Large intestine (tissue), 3 donors: ENCODE data around the gene PARVA. TPM values are rescaled to one million over a fixed set of nuclear protein-coding genes. Genes with fewer than 3 reads are reported as not detected.

Experiments used
- DNase-seq, 2 donors: peaks; one replicate each; pipeline versions ENCODE4 v3.0.0 to v3.0.0-alpha.2; 2013
- H3K27ac ChIP-seq: one replicate; pipeline ENCODE4 v1.5.1; 2013; ENCODE audit warnings: low read length
- H3K27me3 ChIP-seq: 2 replicates; pipeline ENCODE4 v1.6.1; 2013; ENCODE audit warnings: low read length; ENCODE audit not compliant: control insufficient read depth, insufficient read depth
- H3K36me3 ChIP-seq: 2 replicates; pipeline ENCODE4 v1.6.1; 2013; ENCODE audit warnings: low read length; ENCODE audit not compliant: control insufficient read depth, insufficient read depth
- H3K4me1 ChIP-seq: one replicate; pipeline ENCODE4 v1.6.1; 2013; ENCODE audit warnings: low read length; ENCODE audit not compliant: control insufficient read depth, insufficient read depth
- H3K4me3 ChIP-seq: one replicate; pipeline ENCODE4 v1.5.1; 2013; ENCODE audit warnings: low read length
- H3K9me3 ChIP-seq: one replicate; pipeline ENCODE4 v1.6.1; 2013; ENCODE audit warnings: mild to moderate bottlenecking, low read depth, low read length, moderate library complexity; ENCODE audit not compliant: control insufficient read depth
- WGBS: methylation state at CpG from one replicate; pipeline ENCODE4 v1.1.5; 2013; ENCODE audit warnings: low lambda C conversion rate; ENCODE audit not compliant: insufficient coverage; 5-methylcytosine and 5-hydroxymethylcytosine counted together
- polyA plus RNA-seq: library from polyadenylated mRNA; unstranded; fragments of 120-200 nt; gene quantifications from one replicate; pipeline ENCODE4 v1.2.1, GENCODE V29; 2013

Gene PARVA
- polyA plus RNA-seq, 1 donor: 35.9 TPM

DNA sequence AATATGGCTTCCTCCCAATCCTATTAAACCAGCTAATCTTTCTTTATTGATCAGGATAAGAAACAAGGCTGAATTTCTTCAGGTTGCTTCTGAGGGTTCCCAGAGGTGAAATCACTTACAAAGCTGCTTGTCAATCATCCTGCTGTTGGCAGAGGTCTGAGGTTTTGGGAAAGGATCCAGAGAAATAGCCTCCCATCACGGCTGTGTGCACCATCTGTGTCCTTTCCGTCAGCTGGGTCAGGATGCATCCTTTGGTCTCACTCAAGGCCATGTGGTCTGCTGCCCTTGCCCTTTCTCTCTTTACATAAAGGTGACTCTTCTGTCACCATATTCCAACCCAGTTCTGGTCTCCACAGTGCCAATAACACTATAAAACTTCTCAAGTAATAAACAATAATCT is 183.5 kb downstream of the PARVA start:
- no CpG with 5 or more reads among the region's 2 CpGs for whole genome bisulfite sequencing

DNA sequence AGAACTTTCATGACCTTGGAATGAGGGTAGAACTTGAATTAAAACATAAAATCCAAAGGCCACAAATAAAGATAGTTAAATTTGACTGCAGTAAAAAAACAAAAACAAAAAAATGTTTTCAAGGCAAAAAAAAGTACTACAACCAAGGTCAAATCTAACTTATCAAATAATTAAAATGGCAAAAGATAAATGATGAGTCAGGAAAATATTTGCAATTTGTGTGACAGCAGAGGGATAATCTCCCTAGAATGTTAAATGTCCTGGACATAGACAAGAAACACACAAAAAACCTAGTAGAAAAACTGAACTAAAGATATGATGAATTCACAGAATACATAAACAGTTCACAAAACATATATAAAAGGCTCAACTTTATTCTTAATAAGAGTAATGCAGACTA is 186.6 kb downstream of the PARVA start:
- Histone ChIP-seq H3K4me3 (no peak overlapping the region), H3K27me3 (no peaks in the 10 kb centered on the region), H3K4me1 (no peaks in the 10 kb centered on the region), H3K9me3 (no peaks in the 10 kb centered on the region), H3K36me3 (no peaks in the 10 kb centered on the region), H3K27ac (no peak overlapping the region)
- DNase-seq: no peak

More for the DNA sequence above, 183.5 kb downstream of the PARVA start:
- Histone ChIP-seq H3K36me3 (no peaks in the 10 kb centered on the region), H3K4me1 (no peaks in the 10 kb centered on the region), H3K27ac (no peak overlapping the region), H3K27me3 (no peaks in the 10 kb centered on the region), H3K9me3 (no peaks in the 10 kb centered on the region), H3K4me3 (no peak overlapping the region)
- DNase-seq: no peak

DNA sequence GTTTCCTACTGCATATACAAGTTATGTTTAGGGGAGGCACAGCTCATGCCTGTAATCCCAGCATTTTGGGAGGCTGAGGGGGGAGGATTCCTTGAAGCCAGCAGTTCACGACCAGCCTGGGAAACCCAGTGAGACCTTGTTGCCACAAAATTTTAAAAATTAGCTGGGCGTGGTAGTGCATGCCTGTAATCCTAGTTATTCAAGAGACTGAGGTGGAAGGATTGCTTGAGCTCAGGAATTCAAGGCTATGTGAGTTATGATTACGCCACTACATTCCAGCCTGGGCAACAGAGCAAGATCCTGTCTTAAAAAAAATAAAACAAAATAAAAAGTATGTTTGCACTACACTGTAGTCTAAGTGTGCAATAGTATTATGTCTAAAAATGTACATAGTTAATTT is 188.0 kb downstream of the PARVA start:
- DNase-seq: no peak
- Histone ChIP-seq H3K27ac (no peak overlapping the region), H3K27me3 (no peaks in the 10 kb centered on the region), H3K9me3 (no peaks in the 10 kb centered on the region), H3K36me3 (no peaks in the 10 kb centered on the region), H3K4me1 (no peaks in the 10 kb centered on the region), H3K4me3 (no peak overlapping the region)
- WGBS: no CpG with 5 or more reads among the region's 3 CpGs

DNA sequence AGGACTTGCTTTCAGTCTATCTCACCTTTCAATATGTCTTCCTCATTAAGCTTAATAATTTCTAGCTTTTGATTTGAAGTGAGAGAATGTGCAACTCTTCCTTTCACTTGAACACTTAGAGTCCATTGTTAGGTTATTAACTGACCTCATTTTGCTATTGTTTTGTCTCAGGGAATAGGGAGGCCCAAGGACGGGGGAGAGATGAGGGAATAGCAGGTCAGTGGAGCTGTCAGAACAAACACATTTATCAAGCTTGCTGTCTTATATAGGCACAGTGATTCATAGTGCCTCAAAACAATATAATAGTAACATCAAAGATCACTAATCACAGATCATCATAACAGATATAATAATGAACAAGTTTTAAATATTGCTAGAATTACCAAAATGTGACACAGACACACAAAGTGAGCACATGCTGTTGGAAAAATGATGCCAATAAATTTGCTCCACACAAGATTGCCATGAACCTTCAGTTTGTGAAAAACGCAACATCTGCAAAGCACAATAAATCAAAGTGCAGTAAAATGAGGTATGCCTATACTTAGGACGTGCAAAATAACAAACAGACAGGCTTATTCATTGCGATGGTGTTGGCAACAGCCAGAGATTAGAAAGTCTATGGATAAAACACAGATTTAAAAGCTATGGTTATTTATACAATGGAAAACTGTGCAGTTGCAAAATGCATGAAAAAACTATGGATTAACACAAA is 190.5 kb downstream of the PARVA start:
- Histone ChIP-seq H3K4me1 (no peaks in the 10 kb centered on the region), H3K27me3 (no peaks in the 10 kb centered on the region), H3K36me3 (no peaks in the 10 kb centered on the region), H3K4me3 (no peak overlapping the region), H3K27ac (no peak overlapping the region), H3K9me3 (no peaks in the 10 kb centered on the region)
- WGBS: no CpG with 5 or more reads among the region's 4 CpGs
- no peak for DNase-seq

DNA sequence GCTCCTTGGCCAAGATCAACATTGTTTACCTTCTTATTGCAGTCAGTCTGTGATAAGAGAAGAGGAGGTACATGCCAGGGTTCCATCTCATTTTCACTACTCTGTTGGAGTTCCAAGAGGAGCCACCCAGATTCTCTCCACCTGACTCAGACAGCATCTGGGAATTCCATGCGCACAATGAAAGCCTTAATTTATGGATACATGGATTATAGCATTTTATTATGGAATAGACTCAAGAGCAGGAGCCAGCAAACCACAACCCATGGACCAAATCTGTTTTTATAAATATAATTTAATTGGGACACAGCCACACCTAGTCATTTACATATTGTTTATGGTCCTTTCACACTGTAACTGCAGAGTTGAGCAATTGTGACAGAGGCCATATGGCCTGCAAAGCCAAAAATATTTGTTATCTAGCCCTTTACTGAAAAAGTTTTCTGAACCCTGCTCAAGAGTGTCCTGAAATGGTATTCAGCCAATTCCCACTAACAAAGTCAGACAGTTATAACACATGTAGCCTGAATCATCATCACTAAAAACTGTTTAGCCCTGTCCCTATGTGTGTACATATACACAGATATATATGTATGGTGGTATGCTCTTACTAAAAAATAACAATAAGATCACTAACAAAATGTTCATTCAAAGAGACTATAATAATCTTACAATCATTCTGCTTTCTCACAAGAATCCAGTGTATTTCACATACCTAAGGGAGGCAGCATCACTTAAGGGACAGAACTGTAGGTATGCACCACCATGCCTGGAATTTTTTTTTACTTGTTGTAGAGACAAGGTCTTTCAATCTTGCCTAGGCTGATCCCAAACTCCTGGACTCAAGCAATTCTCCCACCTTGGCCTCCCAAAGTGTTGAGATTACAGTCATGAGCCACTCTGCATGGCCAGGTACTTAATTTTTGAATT is 192.4 kb downstream of the PARVA start:
- Histone ChIP-seq H3K4me3 (no peak overlapping the region), H3K27me3 (no peaks in the 10 kb centered on the region), H3K36me3 (no peaks in the 10 kb centered on the region), H3K9me3 (no peaks in the 10 kb centered on the region), H3K27ac (no peak overlapping the region), H3K4me1 (no peaks in the 10 kb centered on the region)
- no CpG with 5 or more reads among the region's 1 CpG for WGBS
- DNase-seq: no peak

DNA sequence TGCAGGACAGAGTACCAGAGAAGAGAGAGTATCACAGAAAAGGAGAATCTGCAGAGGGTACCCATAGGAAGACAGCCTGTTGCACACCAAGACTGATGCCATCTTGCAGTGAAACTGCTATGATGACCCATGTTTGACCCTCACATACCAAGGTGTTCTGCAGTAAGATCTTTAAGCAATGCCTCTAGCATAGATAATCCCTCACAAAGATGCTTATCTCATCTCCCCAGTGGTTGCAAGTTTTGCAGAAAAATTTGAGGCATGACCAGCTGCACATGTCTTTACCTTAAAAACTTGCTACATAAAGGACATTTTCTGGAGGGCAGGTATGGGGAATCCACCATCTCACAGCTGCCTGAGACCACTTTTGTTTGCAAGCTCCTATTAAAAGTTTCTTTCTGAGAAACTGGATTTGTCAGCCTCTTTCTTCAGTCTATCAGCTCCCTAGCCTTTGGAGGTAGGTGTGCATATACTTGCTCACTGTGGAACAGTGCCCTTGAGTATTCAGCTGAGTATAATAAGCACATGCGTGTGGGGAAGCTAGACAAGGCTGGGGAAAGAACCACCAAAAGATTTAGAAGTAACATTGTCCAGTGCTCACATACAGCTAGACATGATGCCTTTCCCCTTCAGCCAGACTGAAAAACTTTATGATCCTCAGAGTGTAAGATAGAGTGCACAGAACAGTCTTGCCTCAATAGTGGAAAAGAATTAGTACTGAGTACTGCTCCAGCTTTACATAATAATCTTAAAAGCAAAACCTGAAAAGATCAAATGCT is 196.5 kb downstream of the PARVA start:
- no peaks in the 10 kb centered on the region for H3K9me3 ChIP-seq
- no peak overlapping the region for H3K4me3 ChIP-seq
- H3K36me3 ChIP-seq: no peaks in the 10 kb centered on the region
- H3K4me1 ChIP-seq: no peaks in the 10 kb centered on the region
- H3K27ac ChIP-seq: no peak overlapping the region
- no peak for DNase-seq
- no CpG with 5 or more reads among the region's 1 CpG for WGBS
- no peaks in the 10 kb centered on the region for H3K27me3 ChIP-seq

DNA sequence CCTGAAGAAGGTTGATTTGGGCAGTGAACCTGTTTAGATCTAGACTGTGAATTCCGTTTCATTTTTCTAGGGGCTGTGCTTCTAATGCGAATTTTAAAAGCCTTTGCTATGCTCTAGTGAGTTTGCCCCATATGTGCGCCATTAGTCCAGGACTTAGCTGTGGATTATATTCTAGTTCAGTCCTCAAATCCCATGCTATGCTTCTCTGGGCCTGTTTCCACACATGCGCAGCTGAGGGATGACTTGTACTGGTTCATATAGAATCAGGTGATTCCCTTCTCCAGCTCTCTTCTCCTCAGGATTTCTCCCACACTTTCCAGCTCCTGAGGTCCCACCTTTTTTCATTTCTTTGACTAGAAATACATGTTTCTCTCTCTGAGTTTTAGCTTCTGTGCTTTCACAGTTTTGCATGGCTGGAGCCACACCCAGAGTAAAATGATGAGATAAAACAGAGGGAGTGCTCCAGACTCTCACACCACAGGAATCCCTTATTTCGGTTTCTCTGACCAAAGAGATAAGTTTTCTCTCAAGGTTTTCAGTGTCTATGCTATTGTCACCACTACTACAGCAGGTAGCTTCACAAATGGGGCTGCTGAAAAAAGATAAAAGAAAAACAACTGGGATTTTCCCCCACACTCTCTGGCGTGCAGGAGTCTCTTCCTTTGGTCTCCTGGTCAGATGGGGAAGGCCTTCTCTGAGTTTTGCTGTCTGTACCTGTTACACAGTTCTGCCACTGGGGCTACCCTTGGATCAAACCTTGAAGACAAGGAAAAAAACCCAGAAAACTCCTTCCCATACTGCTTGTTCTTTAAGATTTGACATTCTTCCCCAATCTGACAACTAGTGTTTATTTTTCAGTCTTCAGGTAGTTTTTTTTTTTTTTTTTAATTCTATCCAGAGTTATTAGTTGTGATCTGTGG is 200.6 kb downstream of the PARVA start:
- WGBS: 100% methylated on average over 2 of the region's 6 CpGs
- no peak for DNase-seq
- no peaks in the 10 kb centered on the region for H3K27me3 ChIP-seq
- no peak overlapping the region for H3K4me3 ChIP-seq
- H3K9me3 ChIP-seq: no peaks in the 10 kb centered on the region
- no peaks in the 10 kb centered on the region for H3K36me3 ChIP-seq
- no peaks in the 10 kb centered on the region for H3K4me1 ChIP-seq
- no peak overlapping the region for H3K27ac ChIP-seq

DNA sequence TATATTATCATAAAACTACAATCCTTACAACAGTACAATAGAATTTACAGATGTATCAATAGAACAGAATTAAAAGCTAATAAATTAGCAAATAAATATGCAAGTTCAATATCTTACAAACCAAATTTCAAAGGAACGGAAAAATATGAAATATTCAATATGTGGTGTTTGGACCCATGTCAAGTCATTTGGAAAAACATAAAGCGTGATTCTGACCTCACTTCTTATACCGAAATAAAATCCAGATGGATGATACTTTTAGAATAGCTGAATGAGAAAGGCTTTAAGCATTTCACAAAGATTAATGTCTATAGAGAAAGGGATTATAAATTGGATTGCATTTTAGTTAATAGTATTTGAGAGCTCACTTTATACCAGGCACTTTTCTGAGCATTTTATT is 204.0 kb downstream of the PARVA start:
- H3K36me3 ChIP-seq: no peaks in the 10 kb centered on the region
- H3K27me3 ChIP-seq: no peaks in the 10 kb centered on the region
- 100% methylated on average over 2 of the region's 3 CpGs for WGBS
- H3K27ac ChIP-seq: no peak overlapping the region
- H3K4me3 ChIP-seq: no peak overlapping the region
- no peak for DNase-seq
- H3K9me3 ChIP-seq: no peaks in the 10 kb centered on the region
- H3K4me1 ChIP-seq: no peaks in the 10 kb centered on the region

DNA sequence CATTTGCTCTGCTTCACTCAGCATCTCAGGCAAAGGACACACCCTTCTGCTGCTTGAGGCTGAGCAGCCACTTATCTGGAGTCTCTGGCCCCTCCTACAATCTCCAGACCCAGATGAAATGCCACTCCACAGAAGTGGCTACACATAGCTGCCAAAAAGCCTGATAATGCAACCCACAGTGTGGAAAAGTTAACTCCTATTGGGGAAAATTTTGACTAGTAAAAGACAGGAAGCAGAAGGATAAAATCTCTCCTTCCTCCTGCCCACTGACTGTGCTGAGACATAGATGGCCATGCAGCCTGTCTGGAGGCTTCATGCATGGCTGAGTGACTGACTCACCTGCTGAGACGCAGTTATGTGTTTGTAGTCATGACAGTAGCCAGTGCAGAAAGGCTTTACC is 204.6 kb downstream of the PARVA start:
- Histone ChIP-seq H3K4me3 (no peak overlapping the region), H3K27ac (no peak overlapping the region), H3K36me3 (no peaks in the 10 kb centered on the region), H3K9me3 (no peaks in the 10 kb centered on the region), H3K4me1 (no peaks in the 10 kb centered on the region), H3K27me3 (no peaks in the 10 kb centered on the region)
- no CpG with 5 or more reads among the region's 1 CpG for WGBS
- DNase-seq: no peak
